NCI-H2029 (cell line): ENCODE measurements around the gene C1QTNF8.

Source experiments
- DNase-seq: peaks from one replicate; lab custom pipeline; 2025; lab: John Stamatoyannopoulos, UW

Gene C1QTNF8

DNA sequence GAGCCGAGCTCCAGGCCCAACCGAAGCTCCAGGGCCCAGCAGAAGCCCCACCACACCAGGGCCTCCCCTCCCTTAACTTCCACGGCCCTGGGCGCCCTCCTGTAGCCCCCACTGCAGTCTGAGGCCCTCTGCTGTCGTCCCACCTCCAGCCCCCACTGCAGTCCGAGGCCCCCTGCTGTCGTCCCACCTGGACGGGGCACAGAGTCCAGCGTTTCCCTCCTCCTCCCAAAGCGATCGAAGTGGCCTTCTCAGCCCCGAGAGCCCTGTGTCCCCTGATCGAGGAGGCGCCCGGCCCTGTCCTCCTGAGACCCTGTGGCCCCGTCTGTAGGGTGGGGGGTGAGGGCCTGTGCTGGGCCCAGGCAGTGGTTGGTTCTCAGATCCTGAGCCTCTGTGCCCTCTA is 31.1 kb upstream of the C1QTNF8 start:
- no peak for DNase-seq

GRCh38 chr16:1126586-1126985 is 30.5 kb upstream of the C1QTNF8 start:
- no peak for DNase-seq

DNA sequence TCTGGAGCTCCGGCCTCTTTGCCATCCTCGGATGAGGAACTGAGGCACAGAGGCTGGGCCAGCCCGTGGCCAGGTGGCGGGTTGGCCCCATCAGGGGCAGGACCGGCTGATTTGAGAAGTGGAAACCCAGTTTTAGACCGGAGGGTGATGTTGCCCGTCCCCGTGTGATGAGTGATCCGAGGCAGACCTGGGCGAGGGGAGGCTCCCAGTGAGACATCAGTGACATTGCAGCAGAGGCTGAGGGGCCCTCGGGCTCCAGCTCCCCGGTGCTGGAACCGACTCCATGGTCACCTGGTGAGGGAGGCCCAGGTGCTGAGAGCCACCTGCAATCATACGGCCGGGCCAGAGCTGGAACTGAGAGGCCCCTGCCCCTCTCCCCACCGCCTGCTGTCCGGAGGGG is 30.0 kb upstream of the C1QTNF8 start:
- no peak for DNase-seq

GRCh38 chr16:1125471-1125870 is 29.4 kb upstream of the C1QTNF8 start:
- DNase-seq: no peak

DNA sequence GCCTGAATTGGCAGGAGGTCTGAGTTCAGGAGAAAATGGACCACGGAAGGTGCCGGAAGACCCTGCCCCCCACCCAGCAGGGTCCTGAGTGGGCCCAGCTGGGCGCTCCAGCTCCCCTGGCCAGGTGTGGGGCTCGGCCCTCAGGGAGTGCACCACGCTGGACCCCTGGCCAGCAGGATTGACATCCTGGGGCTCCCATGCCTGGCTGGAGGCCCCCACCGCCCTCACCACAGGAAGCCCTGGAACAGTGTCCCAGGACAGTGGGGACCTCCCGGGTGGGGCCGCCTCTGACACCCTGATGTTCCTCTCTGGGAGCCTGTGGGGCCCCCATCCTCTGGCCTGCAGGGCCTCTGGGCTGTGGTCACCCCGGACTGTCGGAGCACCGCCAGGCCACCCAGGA is 28.8 kb upstream of the C1QTNF8 start:
- no peak for DNase-seq

GRCh38 chr16:1124291-1124690 is 28.2 kb upstream of the C1QTNF8 start:
- no peak for DNase-seq

DNA sequence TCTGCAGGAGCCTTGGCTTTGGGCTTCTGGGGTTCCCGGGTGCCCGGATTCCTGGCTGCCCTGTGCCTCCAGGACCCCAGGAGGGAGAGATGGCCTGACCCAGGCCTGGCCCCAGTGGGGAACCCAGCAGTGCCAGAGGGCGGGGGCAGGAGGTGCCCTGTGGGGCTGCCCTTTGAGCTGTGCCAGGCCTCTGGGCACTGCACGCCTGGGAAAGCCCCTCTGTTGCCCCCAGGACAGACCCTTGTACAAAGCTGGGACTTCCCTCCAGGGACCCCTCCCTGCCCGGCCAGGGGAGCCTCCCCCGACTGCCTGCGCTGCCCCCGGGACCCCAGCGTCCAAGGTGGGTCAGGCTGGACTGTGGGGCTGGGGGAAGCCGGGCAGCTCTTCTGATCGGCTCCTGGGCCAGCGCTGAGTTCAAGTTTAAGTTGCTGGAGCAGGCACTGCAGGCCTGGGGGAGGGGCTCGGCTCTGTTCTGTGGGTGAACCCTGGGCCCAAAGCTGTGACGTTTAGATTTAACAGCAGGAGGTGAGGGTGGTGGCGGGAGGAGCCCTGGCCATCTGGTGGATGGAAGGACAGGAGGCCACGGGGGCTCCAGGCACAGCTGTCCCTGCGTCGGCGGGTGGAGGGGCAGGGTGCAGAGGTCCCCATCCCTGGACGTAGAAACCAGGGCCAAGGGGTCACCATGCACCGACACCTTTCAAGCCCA is 27.6 kb upstream of the C1QTNF8 start:
- DNase-seq: no peak

- no peak for DNase-seq
Observed at GRCh38 chr16:1122398-1122765, 26.3 kb upstream of the C1QTNF8 start.

DNA sequence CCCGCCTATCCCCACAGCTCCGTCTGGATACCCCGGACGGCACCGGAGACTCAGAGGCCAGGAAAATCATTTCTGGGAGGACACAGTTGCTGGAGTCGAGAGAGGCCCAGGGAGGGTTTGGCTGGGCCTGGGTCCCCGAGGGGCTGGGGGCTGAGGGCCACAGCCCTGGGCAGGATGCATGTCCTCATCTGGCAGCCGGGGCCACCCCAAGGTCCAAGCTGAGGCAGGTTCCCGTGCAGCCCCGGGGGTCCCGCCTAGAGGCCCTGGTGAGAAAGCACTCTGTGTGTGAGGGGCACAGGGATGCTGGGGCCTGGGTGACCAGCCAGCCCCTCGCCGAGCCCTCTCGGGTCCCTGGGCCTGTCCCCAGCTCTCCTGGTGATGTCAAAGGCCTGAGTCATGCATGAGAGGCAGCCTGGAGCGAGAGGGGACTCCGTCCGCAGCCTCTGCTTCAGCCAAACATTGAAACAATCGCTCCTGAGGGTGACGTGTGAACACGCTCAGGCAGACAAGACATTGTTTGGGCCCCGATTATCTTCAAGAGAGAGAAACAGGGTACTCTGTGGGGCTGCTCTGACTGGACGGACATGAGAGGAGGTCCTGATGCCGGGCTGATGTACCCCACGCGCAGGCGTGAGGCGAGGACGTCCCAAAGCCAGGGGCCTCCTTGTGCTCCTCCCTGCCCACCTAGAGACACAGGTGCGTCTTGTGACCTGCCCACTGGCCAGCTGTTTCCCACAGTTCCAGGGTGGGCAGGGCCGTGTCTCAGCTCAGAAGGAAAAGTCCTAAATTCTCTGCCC is 25.8 kb upstream of the C1QTNF8 start:
- DNase-seq: no peak

DNA sequence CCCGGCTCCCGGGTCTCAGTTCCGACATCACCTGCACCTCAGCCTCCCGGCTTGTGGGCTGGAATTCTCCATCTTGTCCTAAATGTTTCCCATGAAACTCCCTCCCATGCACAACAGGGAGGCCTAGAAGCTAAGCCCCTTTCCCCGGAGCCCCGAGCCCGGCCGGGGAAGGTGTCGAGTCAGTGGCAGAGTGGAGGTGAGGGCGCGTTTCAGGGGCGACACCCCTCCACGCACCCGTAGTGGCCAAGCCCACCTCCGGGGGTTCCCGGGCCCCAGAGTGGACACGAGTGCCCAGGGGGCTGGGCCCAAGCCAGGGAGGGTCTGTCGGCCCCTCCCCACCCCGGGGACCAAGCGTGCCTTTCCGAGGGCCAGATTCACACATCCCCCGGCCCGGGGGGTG is 25.0 kb upstream of the C1QTNF8 start:
- no peak for DNase-seq

GRCh38 chr16:1120577-1120941 is 24.5 kb upstream of the C1QTNF8 start:
- DNase-seq: no peak

DNA sequence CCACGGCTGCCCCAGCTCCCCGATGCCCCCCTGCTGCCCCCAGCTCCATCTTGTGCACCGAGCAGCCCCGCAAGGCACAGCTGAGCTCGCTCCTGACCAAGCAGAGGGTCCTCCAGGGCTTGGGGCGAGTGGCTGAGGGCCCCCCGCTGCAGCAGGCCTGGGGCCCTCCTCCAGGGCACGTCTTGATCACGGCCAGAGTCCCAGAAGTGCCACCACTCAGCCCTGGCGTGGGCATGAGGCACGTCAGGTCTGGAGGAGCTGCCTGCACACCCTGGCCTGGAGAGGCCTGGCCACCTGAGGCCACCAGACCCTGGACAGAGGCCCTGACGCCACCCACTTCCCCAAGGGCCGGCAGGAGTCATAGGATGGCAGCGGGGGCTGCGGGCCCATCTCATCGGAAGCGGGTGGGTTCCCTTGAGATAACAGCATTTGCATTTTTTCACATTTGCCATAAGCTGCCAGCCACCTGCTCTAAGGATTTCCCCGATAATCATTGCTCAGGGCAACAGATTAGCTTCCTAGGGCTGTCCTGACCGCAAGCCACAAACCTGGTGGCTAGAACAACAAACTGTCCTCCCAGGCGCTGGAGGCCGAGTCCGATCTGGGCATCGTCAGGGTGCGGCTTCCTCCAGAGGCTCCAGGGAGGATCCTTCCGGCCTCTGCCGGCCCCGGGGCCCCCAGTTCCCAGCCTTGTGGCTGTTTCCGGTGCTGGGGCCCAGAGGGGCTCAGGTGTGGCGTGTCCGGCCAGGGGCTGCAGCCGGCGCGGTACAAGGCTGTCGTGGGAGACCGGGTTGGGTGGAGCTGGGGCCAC is 23.9 kb upstream of the C1QTNF8 start:
- no peak for DNase-seq

DNA sequence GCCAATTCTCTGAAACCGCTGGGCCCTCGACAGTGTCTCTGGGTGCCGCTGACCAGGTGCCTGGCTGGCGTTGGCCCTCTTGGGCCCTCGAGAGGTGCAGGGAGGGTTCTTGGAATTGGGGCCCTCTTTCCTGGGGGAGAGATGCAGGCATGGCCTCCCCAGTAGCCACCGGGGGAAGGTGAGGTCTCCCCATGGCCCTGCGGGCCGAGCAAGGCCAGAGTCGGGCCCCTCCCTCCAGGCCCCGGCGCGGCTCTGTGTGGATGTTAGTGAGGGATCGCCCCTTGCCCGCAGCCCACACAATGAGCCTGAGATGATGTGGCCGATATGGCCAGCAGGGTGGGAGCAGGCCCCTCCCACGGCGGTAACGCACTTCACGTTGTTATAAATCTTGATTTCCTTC is 23.1 kb upstream of the C1QTNF8 start:
- DNase-seq: no peak

- DNase-seq: no peak
Observed at GRCh38 chr16:1117926-1118325, 21.9 kb upstream of the C1QTNF8 start.

DNA sequence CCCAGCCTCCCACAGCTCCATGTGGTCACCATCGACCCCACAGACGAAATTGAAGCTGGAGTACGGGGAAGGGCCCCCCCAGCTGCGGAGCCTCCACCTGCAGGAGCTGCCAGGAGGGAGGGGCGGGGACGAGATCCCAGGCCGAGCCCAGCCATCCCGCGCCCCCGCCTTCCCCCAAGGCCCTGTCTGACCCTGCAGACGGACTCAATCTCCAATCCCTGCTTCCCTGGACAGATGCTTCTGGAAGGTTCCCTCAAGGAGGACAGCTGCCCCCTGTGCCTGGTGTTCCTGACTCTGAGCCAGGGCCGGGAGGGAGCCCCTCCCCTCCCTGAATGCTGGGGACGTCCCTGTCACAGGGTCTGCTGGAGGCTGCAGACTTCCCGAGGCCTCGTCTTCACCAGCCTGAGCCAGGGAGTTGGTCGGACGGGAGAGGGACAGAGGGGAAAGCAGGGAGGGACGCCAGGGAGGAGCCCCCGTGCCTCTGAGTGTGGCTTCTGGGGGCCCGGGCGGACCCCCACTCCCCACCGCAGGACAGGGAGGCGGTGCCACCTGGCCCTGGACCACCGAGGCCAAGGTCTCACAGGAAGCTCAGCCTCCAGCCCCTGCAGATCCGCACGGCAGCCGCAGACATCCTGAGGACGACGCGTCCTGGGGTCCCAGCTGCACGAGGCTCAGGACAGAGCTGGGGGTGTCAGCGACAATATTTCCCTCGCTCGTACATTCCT is 21.3 kb upstream of the C1QTNF8 start:
- no peak for DNase-seq

DNA sequence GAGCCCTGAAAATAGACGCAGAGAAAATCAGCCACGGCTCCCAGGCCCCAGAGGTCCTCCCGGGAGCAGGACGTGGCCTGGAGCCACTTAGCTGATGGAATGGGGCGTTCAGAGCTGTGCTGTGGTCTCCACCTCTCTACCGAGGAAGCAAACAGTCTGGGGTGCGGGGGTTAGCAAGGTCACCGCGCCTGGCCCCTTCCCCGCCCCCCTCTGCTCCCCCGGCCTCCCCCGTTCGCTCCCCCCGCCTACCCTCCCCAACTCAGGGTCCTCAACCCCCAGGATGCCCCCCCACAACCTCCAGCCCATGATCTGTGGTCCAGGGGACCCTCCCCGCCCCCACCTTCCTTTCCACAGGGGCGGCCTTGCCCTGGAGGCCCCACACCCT is 20.6 kb upstream of the C1QTNF8 start:
- no peak for DNase-seq

GRCh38 chr16:1113889-1114526 is 18.0 kb upstream of the C1QTNF8 start:
- no peak for DNase-seq

DNA sequence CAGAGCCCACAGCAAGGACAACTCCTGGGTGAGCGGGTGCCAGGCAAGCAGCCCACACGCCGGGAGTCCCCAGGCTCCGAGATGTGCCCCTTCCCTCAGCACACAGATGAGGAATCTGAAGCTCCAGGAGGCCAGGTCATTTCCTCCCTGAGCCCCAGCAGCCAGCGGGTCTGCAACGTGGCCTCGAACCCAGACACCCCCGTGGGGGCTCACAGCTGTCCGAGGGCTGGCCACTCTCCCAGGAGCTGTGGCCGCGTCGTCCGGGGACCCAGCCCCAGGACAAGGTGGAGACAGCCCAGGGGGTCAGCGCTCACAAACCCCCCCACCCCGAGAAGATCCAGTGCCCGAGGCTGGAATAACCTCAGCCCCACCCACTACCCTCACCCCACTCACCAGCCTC is 17.4 kb upstream of the C1QTNF8 start:
- no peak for DNase-seq

DNA sequence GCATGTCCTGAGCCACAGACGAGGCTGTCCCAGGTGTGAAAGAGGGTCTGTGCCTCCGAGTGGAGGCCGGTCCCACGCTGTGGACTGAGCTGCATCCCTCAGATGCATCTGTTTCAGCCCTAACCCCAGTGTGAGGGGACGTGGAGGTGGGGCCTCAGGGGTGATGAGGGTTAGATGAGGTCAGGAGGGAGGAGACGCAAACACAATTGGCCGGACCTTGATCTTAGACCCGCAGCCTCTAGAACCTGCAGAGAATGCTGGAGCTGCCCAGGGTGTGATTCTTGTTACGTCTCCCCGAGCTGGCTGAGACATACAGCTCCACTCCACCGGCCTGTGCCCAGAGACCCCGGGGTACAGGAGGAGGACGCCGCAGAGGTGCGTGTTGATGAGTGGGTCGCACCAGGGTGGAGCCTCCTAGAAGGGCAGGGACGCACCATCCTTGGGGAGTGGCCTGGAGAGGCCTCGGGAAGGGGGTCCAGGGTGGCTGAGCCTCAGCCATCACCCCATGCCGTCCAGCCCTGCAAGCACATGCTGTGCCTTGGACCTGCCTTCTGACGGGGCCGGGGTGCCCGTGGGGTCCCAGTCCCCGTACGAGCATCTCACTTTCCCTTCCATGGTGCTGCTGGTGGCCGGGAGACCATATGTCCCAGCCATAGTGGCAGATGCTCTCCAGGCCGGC is 16.6 kb upstream of the C1QTNF8 start:
- DNase-seq: no peak

- DNase-seq: no peak
Observed at GRCh38 chr16:1109648-1110047, 13.6 kb upstream of the C1QTNF8 start.
